MM.1S (cell line): ENCODE data around the gene MAZ.
A peak's percentile ranks its signal among the peaks of the same experiment; 100 is the strongest.

Source experiments
- DNase-seq: peaks from one replicate; pipeline ENCODE4 v3.0.0-alpha.2; 2015
- H2AFZ ChIP-seq: fragments of 300-600 bp; sonication (generic); 2 replicates; pipeline ENCODE4 v1.6.0; 2016; ENCODE audit warnings: antibody characterized with exemption, low read length
- H3F3A ChIP-seq: fragments of 300-600 bp; sonication (generic); 2 replicates; pipeline ENCODE4 v1.6.1; 2016; ENCODE audit warnings: mild to moderate bottlenecking, antibody characterized with exemption, low read length, moderate library complexity, mixed read lengths; ENCODE audit not compliant: insufficient read depth
- H3K27ac ChIP-seq: fragments of 300-600 bp; sonication (generic); 2 replicates; pipeline ENCODE4 v1.5.1; 2016; ENCODE audit warnings: mild to moderate bottlenecking, low read length
- H3K27me3 ChIP-seq: fragments of 300-600 bp; sonication (generic); replicated peaks from 2 replicates; pipeline ENCODE4 v1.6.0; 2016; ENCODE audit warnings: low read length; ENCODE audit not compliant: insufficient read depth
- H3K36me3 ChIP-seq: fragments of 300-600 bp; sonication (generic); replicated peaks from 2 replicates; pipeline ENCODE4 v1.6.1; 2016; ENCODE audit warnings: mild to moderate bottlenecking, low read length, mixed read lengths; ENCODE audit not compliant: insufficient read depth
- H3K4me1 ChIP-seq: fragments of 300-600 bp; sonication (generic); 2 replicates; pipeline ENCODE4 v1.6.1; 2016; ENCODE audit warnings: low read length, mixed read lengths
- H3K4me2 ChIP-seq: fragments of 300-600 bp; sonication (generic); 2 replicates; pipeline ENCODE4 v1.6.0; 2016; ENCODE audit warnings: low read depth, low read length
- H3K4me3 ChIP-seq: fragments of 300-600 bp; sonication (generic); 2 replicates; pipeline ENCODE4 v1.5.1; 2016; ENCODE audit warnings: low read length, mixed read lengths
- H3K79me2 ChIP-seq: fragments of 300-600 bp; sonication (generic); 2 replicates; pipeline ENCODE4 v1.6.1; 2016; ENCODE audit warnings: mixed run types, low read length, mixed read lengths
- H3K9ac ChIP-seq: fragments of 300-600 bp; sonication (generic); 2 replicates; pipeline ENCODE4 v1.6.1; 2016; ENCODE audit warnings: low read length, mixed read lengths
- H3K9me2 ChIP-seq: fragments of 300-600 bp; sonication (generic); replicated peaks from 2 replicates; pipeline ENCODE4 v1.6.1; 2016; ENCODE audit warnings: mild to moderate bottlenecking, low read length, mixed read lengths; ENCODE audit not compliant: insufficient read depth
- H3K9me3 ChIP-seq: fragments of 300-600 bp; sonication (generic); replicated peaks from 2 replicates; pipeline ENCODE4 v1.6.1; 2016; ENCODE audit warnings: mild to moderate bottlenecking, low read length, mixed read lengths; ENCODE audit not compliant: insufficient read depth
- H4K20me1 ChIP-seq: fragments of 300-600 bp; sonication (generic); 2 replicates; pipeline ENCODE4 v1.6.1; 2016; ENCODE audit warnings: mild to moderate bottlenecking, low read length, moderate library complexity, mixed read lengths; ENCODE audit not compliant: insufficient read depth
- CTCF ChIP-seq: fragments of 300-600 bp; sonication (generic); IDR thresholded peaks from 2 replicates; pipeline ENCODE4 v1.5.1; 2016; ENCODE audit warnings: antibody characterized with exemption, low read length, mixed read lengths
- EZH2 ChIP-seq: fragments of 300-600 bp; sonication (generic); optimal IDR thresholded peaks from 2 replicates; pipeline ENCODE3; 2017; ENCODE audit warnings: low read depth, mild to moderate bottlenecking, antibody characterized with exemption, low read length, mixed read lengths
- EZH2phosphoT487 ChIP-seq: fragments of 300-600 bp; sonication (generic); IDR thresholded peaks from 2 replicates; pipeline ENCODE4 v1.6.1; 2018; ENCODE audit warnings: antibody characterized with exemption, low read length

Gene MAZ

GRCh38 chr16:29809850-29810698 is 3.7 kb downstream of the MAZ start:
- peak overlapping the region; percentile 19; the same call in 1 of the 2 replicates for H3K9ac ChIP-seq
- H3K79me2 ChIP-seq = peaks cover 32% of the 10 kb centered on the region
- H4K20me1 ChIP-seq = no peaks in the 10 kb centered on the region
- H3K36me3 ChIP-seq = no peaks in the 10 kb centered on the region
- peaks cover 51% of the 10 kb centered on the region for H3F3A ChIP-seq
- H3K4me3 ChIP-seq = no peak overlapping the region
- H3K9me3 ChIP-seq = no peaks in the 10 kb centered on the region
- peaks cover 33% of the 10 kb centered on the region for H3K4me1 ChIP-seq
- DNase-seq = no peak
- H3K27me3 ChIP-seq = no peaks in the 10 kb centered on the region
- H3K9me2 ChIP-seq = no peaks in the 10 kb centered on the region
- peak overlapping the region; percentile 95; the same call in 1 of the 2 replicates for H3K27ac ChIP-seq
- TF ChIP-seq EZH2 (no peak), CTCF (no peak), EZH2phosphoT487 (no peak)
- peak overlapping the region; percentile 89; the same call in 1 of the 2 replicates for H3K4me2 ChIP-seq
- H2AFZ ChIP-seq = no peak overlapping the region

DNA sequence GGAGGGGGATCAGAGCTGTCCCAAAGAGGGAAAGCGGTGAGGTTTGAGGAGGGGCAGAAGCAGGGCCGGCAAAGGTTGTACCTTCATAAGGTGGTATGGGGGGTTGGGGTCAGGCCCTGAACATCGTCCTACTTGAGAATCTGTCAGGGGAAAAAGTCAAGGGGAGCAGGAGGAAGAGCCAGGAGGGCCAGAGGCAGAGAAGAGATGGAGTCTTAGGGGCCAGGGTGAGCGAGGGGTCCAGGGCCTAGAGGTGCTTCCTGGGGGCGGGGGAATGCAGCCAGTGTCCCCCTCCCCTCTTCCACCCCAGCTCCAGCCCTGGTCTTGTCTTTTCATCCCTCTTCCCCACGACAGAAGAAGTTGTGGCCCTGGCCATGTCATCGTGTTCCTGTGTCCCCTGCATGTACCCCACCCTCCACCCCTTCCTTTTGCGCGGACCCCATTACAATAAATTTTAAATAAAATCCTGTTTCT is 4.4 kb downstream of the MAZ start:
- Histone ChIP-seq H3K27me3 (no peaks in the 10 kb centered on the region), H3K9ac (peak overlapping the region; percentile 19; the same call in 1 of the 2 replicates), H3K9me3 (no peaks in the 10 kb centered on the region), H3K4me3 (no peak overlapping the region), H3K4me1 (peaks cover 37% of the 10 kb centered on the region), H3K27ac (peak overlapping the region; percentile 95; the same call in 1 of the 2 replicates), H3K4me2 (peak overlapping the region; percentile 89; the same call in 1 of the 2 replicates), H4K20me1 (no peaks in the 10 kb centered on the region), H2AFZ (no peak overlapping the region), H3F3A (peaks cover 52% of the 10 kb centered on the region), H3K79me2 (peaks cover 32% of the 10 kb centered on the region), H3K36me3 (no peaks in the 10 kb centered on the region), H3K9me2 (no peaks in the 10 kb centered on the region)
- DNase-seq = no peak
- TF ChIP-seq EZH2 = no peak
- no peak for TF ChIP-seq EZH2phosphoT487

GRCh38 chr16:29811170-29811895 is 5.0 kb downstream of the MAZ start:
- H3K36me3 ChIP-seq = no peaks in the 10 kb centered on the region
- H3K9me2 ChIP-seq = no peaks in the 10 kb centered on the region
- peaks cover 37% of the 10 kb centered on the region for H3K4me1 ChIP-seq
- H3K79me2 ChIP-seq = peaks cover 34% of the 10 kb centered on the region
- H3K27me3 ChIP-seq = no peaks in the 10 kb centered on the region
- H3K4me2 ChIP-seq = peak overlapping the region; percentile 89
- peak overlapping the region; percentile 64 for H3K9ac ChIP-seq
- H3K9me3 ChIP-seq = no peaks in the 10 kb centered on the region
- H3F3A ChIP-seq = peaks cover 52% of the 10 kb centered on the region
- peak overlapping the region; percentile 95; the same call in 1 of the 2 replicates for H3K27ac ChIP-seq
- TF ChIP-seq CTCF = no peak
- TF ChIP-seq EZH2phosphoT487 = no peak
- no peak for TF ChIP-seq EZH2
- peak overlapping the region; percentile 65 for H3K4me3 ChIP-seq
- peak; percentile 98 for DNase-seq
- H2AFZ ChIP-seq = peak overlapping the region; percentile 65
- no peaks in the 10 kb centered on the region for H4K20me1 ChIP-seq
